Activated B cell treated with CpG ODN at 0.5 μM for 24 hours (primary cell): ENCODE measurements around the gene PCDH1. TPM values are rescaled to one million over a fixed set of nuclear protein-coding genes. Genes with fewer than 3 reads are reported as not detected.

Experiments
- ATAC-seq: fragments of 200-7000 bp; cut with Tn5 transposase; one replicate; pipeline ENCODE4 v1.10.0; 2021; ENCODE audit warnings: low read depth, mild to moderate bottlenecking, moderate library complexity
- CTCF ChIA-PET: fragments of 350-600 bp; sonication (Branson Sonifier 250); formaldehyde crosslinking; loops from one replicate; lab custom pipeline; 2021; ENCODE audit warnings: antibody characterized with exemption; lab: Charles Lee
- POLR2A ChIA-PET: fragments of 350-600 bp; sonication (Branson Sonifier 250); formaldehyde crosslinking; loops from one replicate; lab custom pipeline; 2021; ENCODE audit warnings: antibody characterized with exemption; lab: Charles Lee
- DNase-seq: peaks from one replicate; pipeline ENCODE4 v3.0.0; 2022
- H3K27ac Mint-ChIP-seq: one replicate; pipeline ENCODE4 v1.8.0; 2020; ENCODE audit warnings: mixed read lengths
- H3K27me3 Mint-ChIP-seq: one replicate; pipeline ENCODE4 v1.8.0; 2021; ENCODE audit warnings: mixed read lengths
- H3K36me3 Mint-ChIP-seq: one replicate; pipeline ENCODE4 v1.8.0; 2021; ENCODE audit warnings: low read depth, mixed read lengths
- H3K4me1 Mint-ChIP-seq: one replicate; pipeline ENCODE4 v1.8.0; 2021; ENCODE audit warnings: mixed read lengths
- H3K4me3 Mint-ChIP-seq: one replicate; pipeline ENCODE4 v1.8.0; 2020; ENCODE audit warnings: mild to moderate bottlenecking, mixed read lengths
- H3K9me3 Mint-ChIP-seq: one replicate; pipeline ENCODE4 v1.8.0; 2020; ENCODE audit warnings: mixed read lengths
- CTCF ChIP-seq: fragments of 200-600 bp; IDR thresholded peaks from one replicate; pipeline ENCODE4 v1.8.0; 2022; ENCODE audit warnings: antibody characterized with exemption, mild to moderate bottlenecking
- intact Hi-C: fragments of 100-400 bp; cut with micrococcal nuclease; formaldehyde crosslinking; loops from one replicate; pipeline ENCODE4 v1.15.1; 2024
- total RNA-seq: library from RNA; stranded (reverse); gene quantifications from 2 replicates; pipeline ENCODE4 v1.2.3, GENCODE V29; 2022

PCDH1 gene
- total RNA-seq, 1 donor from 2014 or later, result not detected

GRCh38 chr5:141863569-141864178, 14.5 kb downstream of the PCDH1 start:
- no peaks in the 10 kb centered on the region for H3K9me3 Mint-ChIP-seq
- no peak overlapping the region for H3K27ac Mint-ChIP-seq
- DNase-seq (no peak), ATAC-seq (no peak)
- H3K4me1 Mint-ChIP-seq, result no peaks in the 10 kb centered on the region
- intact Hi-C loops, result no loop called here
- no peak overlapping the region for H3K4me3 Mint-ChIP-seq
- peaks cover 13% of the 10 kb centered on the region for H3K27me3 Mint-ChIP-seq
- no peak for TF ChIP-seq CTCF
- ChIA-PET CTCF (interaction anchor here (1.3 kb wide), 1 partner anchor 15 kb away, joined by 4 read pairs; the partner anchor contains the start of gene PCDH1), POLR2A (no interaction called here)
- no peaks in the 10 kb centered on the region for H3K36me3 Mint-ChIP-seq

GRCh38 chr5:141862936-141863543, 15.2 kb downstream of the PCDH1 start:
- ChIA-PET POLR2A (no interaction called here), CTCF (interaction anchor here (0.7 to 1.3 kb wide), 2 partner anchors 16 to 284 kb away, joined by 3 to 4 read pairs; partner anchors contain the start of gene PCDH1)

GRCh38 chr5:141861194-141861593, 17.0 kb downstream of the PCDH1 start:
- no peak for ATAC-seq
- CTCF ChIA-PET, result no interaction called here
- peaks cover 13% of the 10 kb centered on the region for H3K27me3 Mint-ChIP-seq
- H3K36me3 Mint-ChIP-seq, result no peaks in the 10 kb centered on the region
- no peak overlapping the region for H3K27ac Mint-ChIP-seq
- no peak for DNase-seq
- intact Hi-C loops, result no loop called here
- TF ChIP-seq CTCF, result no peak
- POLR2A ChIA-PET, result no interaction called here
- H3K4me1 Mint-ChIP-seq, result no peaks in the 10 kb centered on the region
- H3K9me3 Mint-ChIP-seq, result no peaks in the 10 kb centered on the region
- no peak overlapping the region for H3K4me3 Mint-ChIP-seq

More at GRCh38 chr5:141862936-141863543, 15.2 kb downstream of the PCDH1 start:
- Mint-ChIP-seq H3K27me3 (peaks cover 13% of the 10 kb centered on the region), H3K4me1 (no peaks in the 10 kb centered on the region), H3K4me3 (no peak overlapping the region), H3K36me3 (no peaks in the 10 kb centered on the region), H3K27ac (no peak overlapping the region), H3K9me3 (no peaks in the 10 kb centered on the region)
- no peak for DNase-seq
- ATAC-seq, result no peak
- intact Hi-C loops, result no loop called here
- TF ChIP-seq CTCF, result no peak

- no peak overlapping the region for H3K4me3 Mint-ChIP-seq
- POLR2A ChIA-PET, result interaction anchor here (0.5 kb wide), 1 partner anchor 1588 kb away, joined by 3 read pairs; no protein-coding TSS in a partner anchor
- no peaks in the 10 kb centered on the region for H3K9me3 Mint-ChIP-seq
- no peak overlapping the region for H3K27ac Mint-ChIP-seq
- intact Hi-C loops, result no loop called here
- H3K4me1 Mint-ChIP-seq, result no peaks in the 10 kb centered on the region
- TF ChIP-seq CTCF, result no peak
- ATAC-seq (no peak), DNase-seq (no peak)
- H3K36me3 Mint-ChIP-seq, result no peaks in the 10 kb centered on the region
- H3K27me3 Mint-ChIP-seq, result peaks cover 11% of the 10 kb centered on the region
- CTCF ChIA-PET, result no interaction called here
These were observed 20.0 kb downstream of the PCDH1 start for GRCh38 chr5:141858079-141858765.

- no peak for TF ChIP-seq CTCF
- CTCF ChIA-PET, result no interaction called here
These were observed 21.0 kb downstream of the PCDH1 start for GRCh38 chr5:141857226-141857625.

More at GRCh38 chr5:141857226-141857625, 21.0 kb downstream of the PCDH1 start:
- ATAC-seq, result no peak
- Mint-ChIP-seq H3K27me3 (peaks cover 8% of the 10 kb centered on the region), H3K9me3 (no peaks in the 10 kb centered on the region), H3K4me3 (no peak overlapping the region), H3K27ac (no peak overlapping the region), H3K4me1 (no peaks in the 10 kb centered on the region), H3K36me3 (no peaks in the 10 kb centered on the region)
- no peak for DNase-seq
- POLR2A ChIA-PET, result no interaction called here
- intact Hi-C loops, result no loop called here
